Measurements from ENCODE around the gene CSNK1A1L.
"Not testable (repeated sequence)": the region's sequence is repeated elsewhere in the genome, so short reads cannot be mapped to it uniquely, and the experiment has no call there.

CSNK1A1L gene

DNA sequence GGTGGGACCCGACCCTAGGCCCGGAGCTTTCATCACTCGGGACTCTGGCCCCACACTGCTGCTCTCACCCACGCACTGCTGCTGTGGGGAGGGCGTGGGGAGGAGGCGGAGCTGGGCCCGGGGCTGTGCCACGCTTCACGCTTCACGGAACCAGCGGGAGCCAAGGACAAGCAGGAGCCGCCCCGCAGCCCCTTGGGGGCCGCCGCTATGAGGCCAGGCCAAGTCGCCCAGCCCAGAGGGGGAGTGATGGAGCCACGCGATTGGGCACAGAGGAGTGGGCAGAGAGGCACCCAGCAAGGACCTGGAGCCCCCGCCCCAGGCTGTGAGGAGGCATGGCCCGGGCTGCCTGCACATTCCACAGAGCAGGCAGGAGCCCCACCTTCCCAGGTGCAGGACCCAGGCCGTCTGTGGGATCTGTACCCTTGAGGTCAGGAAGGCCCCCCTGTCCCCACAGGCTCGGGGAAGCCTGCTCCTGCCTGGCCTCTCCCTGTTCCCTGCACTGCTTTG, 35.8 kb downstream of the CSNK1A1L start:
- no peak overlapping the region for H3K4me3 ChIP-seq (replicated peaks in 1 of 2; ENCODE audit: low read depth in 2 of 2, low read length in 2 of 2)
- TF ChIP-seq, protein P1, sequence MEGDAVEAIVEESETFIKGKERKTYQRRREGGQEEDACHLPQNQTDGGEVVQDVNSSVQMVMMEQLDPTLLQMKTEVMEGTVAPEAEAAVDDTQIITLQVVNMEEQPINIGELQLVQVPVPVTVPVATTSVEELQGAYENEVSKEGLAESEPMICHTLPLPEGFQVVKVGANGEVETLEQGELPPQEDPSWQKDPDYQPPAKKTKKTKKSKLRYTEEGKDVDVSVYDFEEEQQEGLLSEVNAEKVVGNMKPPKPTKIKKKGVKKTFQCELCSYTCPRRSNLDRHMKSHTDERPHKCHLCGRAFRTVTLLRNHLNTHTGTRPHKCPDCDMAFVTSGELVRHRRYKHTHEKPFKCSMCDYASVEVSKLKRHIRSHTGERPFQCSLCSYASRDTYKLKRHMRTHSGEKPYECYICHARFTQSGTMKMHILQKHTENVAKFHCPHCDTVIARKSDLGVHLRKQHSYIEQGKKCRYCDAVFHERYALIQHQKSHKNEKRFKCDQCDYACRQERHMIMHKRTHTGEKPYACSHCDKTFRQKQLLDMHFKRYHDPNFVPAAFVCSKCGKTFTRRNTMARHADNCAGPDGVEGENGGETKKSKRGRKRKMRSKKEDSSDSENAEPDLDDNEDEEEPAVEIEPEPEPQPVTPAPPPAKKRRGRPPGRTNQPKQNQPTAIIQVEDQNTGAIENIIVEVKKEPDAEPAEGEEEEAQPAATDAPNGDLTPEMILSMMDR (IDR thresholded peaks at IDR 0.05; ENCODE audit: low read depth, low read length), result no peak

DNA sequence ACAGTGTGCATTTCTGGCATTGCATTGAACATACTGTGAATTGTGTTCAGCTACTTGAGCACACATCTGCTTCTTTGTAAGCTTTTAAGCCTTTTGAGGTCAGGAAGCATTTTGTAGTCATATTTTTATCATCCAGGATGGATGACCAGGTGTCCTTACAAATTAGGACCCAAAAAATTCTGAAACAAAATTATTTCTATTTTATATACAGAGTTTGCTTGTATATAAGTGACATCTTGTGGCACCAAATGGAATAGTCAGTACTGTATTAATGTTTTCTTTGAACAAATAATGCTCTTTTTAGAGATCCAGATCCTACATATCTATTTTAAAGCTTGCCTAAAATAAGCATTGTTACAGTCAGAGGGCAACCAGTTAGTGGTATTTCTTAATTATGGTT, 36.5 kb downstream of the CSNK1A1L start:
- TF ChIP-seq, protein P1 (IDR thresholded peaks at IDR 0.05; ENCODE audit: low read depth, low read length), result peak; percentile 40
- H3K4me3 ChIP-seq (replicated peaks in 1 of 2; ENCODE audit: low read depth in 2 of 2, low read length in 2 of 2), result no peak overlapping the region
- peak; percentile 44 to 47 for DNase-seq (ENCODE audit: low read depth in 2 of 2)

More for the DNA sequence above, 35.8 kb downstream of the CSNK1A1L start:
- DNase-seq (ENCODE audit: low read depth in 2 of 2), result no peak

GRCh38 chr13:37067874-37068273, 37.6 kb downstream of the CSNK1A1L start:
- DNase-seq (ENCODE audit: low read depth in 2 of 2), result no peak
- no peak overlapping the region for H3K4me3 ChIP-seq (replicated peaks in 1 of 2; ENCODE audit: low read depth in 2 of 2, low read length in 2 of 2)
- TF ChIP-seq, protein P1 (IDR thresholded peaks at IDR 0.05; ENCODE audit: low read depth, low read length), result no peak

DNA sequence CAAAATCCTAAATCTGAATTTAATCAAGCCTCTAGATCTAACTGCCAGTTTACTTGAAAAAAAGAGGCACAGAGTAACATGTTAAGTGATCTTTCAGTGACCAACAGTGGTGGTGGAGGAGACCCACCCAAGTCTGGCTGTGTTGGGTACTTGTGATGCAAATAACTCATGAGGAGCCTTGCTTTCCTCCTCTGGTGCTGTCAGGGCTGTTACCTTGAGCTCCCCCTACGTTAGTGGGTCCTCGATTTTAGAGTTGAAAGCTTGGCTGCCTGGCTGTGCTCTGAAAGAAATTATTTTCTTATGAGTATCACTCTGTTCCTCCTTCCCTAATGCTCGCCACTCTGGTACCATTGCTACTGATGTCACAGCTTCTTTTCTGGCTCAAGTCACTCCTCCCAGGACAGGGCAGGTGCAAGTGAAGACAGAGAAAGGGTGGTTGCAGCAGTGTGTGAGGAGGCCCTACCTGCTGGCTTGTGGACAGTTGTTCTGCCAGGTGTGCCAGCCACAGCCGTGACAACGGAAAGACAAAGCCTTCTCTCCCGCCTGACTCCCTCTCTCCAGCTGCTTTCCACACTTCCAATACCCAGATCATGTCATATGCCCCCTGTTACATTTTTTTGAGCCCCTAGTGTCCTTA, 39.5 kb downstream of the CSNK1A1L start:
- DNase-seq (ENCODE audit: low read depth in 2 of 2), result no peak
- H3K4me3 ChIP-seq (replicated peaks in 1 of 2; ENCODE audit: low read depth in 2 of 2, low read length in 2 of 2), result no peak overlapping the region
- TF ChIP-seq, protein P1 (IDR thresholded peaks at IDR 0.05; ENCODE audit: low read depth, low read length), result no peak

DNA sequence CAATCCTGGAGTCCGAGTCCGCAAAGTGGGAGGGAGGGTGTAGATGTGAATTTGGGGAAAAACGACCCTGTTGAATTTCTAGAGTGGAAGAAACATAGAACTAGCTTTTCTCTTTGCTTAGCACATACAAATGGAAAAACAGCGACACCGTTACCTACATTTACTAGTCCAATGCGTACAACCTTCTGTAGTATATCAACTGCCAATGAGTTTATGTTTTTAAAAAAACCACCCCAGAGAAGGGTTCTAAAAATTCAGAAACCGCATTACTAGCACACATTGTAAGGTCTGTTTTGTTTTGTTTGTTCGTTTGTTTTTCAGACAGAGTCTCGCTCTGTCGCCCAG, 45.6 kb downstream of the CSNK1A1L start:
- H3K4me3 ChIP-seq (replicated peaks in 1 of 2; ENCODE audit: low read depth in 2 of 2, low read length in 2 of 2), result peak overlapping the region; percentile 17 to 88
- TF ChIP-seq, protein P1 (IDR thresholded peaks at IDR 0.05; ENCODE audit: low read depth, low read length), result no peak
- DNase-seq (ENCODE audit: low read depth in 2 of 2), result no peak

- TF ChIP-seq, protein P1 (IDR thresholded peaks at IDR 0.05; ENCODE audit: low read depth, low read length), result no peak
- peak within 1 kb of the TSS; percentile 75 to 88 for H3K4me3 ChIP-seq (replicated peaks in 1 of 2; ENCODE audit: low read depth in 2 of 2, low read length in 2 of 2)
- peak; percentile 91 to 95 for DNase-seq (ENCODE audit: low read depth in 2 of 2)
Observed at GRCh38 chr13:37058910-37059847, 46.3 kb downstream of the CSNK1A1L start, which contains the start of gene SUPT20H. Gene SUPT20H, minus strand, starts transcription at chr13:37059688. Its CDS starts 8,198 bp downstream, at chr13:37051490.

DNA sequence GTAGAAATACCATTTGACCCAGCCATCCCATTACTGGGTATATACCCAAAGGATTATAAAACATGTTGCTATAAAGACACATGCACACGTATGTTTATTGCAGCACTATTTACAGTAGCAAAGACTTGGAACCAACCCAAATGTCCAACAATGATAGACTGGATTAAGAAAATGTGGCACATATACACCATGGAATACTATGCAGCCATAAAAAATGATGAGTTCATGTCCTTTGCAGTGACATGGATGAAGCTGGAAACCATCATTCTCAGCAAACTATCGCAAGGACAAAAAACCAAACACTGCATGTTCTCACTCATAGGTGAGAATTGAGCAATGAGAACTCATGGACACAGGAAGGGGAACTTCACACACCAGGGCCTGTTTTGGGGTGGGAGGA, 49.2 kb downstream of the CSNK1A1L start:
- not testable (repeated sequence) for H3K4me3 ChIP-seq (replicated peaks in 1 of 2; ENCODE audit: low read depth in 2 of 2, low read length in 2 of 2); DNase-seq (ENCODE audit: low read depth in 2 of 2)
